Measurements from ENCODE around the gene DMD.

DNA sequence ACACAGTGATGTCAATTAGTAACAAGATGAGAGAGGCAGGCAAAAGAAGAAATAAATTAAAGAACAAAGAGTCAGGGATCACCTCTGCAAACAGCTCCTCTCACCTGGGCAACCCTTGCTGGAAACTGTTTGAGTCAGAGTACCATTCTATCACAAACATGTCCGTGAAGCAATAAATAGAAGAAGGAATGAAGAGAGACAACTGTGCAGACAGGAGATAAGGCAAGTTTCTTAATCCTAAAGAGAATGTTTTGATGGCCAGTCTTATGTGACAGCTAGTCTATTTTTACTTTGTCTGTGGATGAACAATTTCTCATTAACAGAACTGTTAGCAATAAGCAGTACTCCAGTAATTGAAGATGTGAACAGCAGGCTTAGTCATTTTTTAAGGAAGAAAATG lies 422.4 kb downstream of the DMD start:
- TF ChIP-seq, protein P1, sequence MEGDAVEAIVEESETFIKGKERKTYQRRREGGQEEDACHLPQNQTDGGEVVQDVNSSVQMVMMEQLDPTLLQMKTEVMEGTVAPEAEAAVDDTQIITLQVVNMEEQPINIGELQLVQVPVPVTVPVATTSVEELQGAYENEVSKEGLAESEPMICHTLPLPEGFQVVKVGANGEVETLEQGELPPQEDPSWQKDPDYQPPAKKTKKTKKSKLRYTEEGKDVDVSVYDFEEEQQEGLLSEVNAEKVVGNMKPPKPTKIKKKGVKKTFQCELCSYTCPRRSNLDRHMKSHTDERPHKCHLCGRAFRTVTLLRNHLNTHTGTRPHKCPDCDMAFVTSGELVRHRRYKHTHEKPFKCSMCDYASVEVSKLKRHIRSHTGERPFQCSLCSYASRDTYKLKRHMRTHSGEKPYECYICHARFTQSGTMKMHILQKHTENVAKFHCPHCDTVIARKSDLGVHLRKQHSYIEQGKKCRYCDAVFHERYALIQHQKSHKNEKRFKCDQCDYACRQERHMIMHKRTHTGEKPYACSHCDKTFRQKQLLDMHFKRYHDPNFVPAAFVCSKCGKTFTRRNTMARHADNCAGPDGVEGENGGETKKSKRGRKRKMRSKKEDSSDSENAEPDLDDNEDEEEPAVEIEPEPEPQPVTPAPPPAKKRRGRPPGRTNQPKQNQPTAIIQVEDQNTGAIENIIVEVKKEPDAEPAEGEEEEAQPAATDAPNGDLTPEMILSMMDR (IDR thresholded peaks at IDR 0.05; ENCODE audit: borderline replicate concordance, extremely low read depth, low read length, poor library complexity, severe bottlenecking) = no peak
- no peak for TF ChIP-seq EZH2 (IDR thresholded peaks at IDR 0.05; ENCODE audit: borderline replicate concordance, low read depth, low read length, severe bottlenecking)

Measured in DND-41 (cell line).